KMS-11 (cell line): ENCODE measurements around the gene MUS81.
A peak's percentile ranks its signal among the peaks of the same experiment; 100 is the strongest.

Source experiments
- H2AFZ ChIP-seq: fragments of 200-600 bp; sonication (generic); 2 replicates; pipeline ENCODE4 v1.6.1; 2016; ENCODE audit warnings: antibody characterized with exemption, mixed run types, low read depth
- H3K27ac ChIP-seq: fragments of 200-600 bp; sonication (generic); 2 replicates; pipeline ENCODE4 v1.6.1; 2016; ENCODE audit warnings: mild to moderate bottlenecking, mixed run types
- H3K27me3 ChIP-seq: fragments of 200-600 bp; sonication (generic); 2 replicates; pipeline ENCODE4 v1.6.1; 2017; ENCODE audit warnings: mild to moderate bottlenecking, low read depth, mixed run types, moderate library complexity; ENCODE audit not compliant: insufficient read depth
- H3K36me3 ChIP-seq: fragments of 200-600 bp; sonication (generic); 2 replicates; pipeline ENCODE4 v1.6.1; 2017; ENCODE audit warnings: mild to moderate bottlenecking, mixed run types; ENCODE audit not compliant: insufficient read depth
- H3K4me1 ChIP-seq: fragments of 200-600 bp; sonication (generic); 2 replicates; pipeline ENCODE4 v1.6.1; 2016; ENCODE audit warnings: mild to moderate bottlenecking, low read depth, mixed run types; ENCODE audit not compliant: poor library complexity, severe bottlenecking
- H3K4me2 ChIP-seq: fragments of 200-600 bp; sonication (generic); 2 replicates; pipeline ENCODE4 v1.7.0; 2016; ENCODE audit warnings: mild to moderate bottlenecking, mixed run types
- H3K4me3 ChIP-seq: fragments of 200-600 bp; sonication (generic); IDR thresholded peaks from 2 replicates; pipeline ENCODE4 v1.6.1; 2017; ENCODE audit warnings: low read depth, low read length, mixed read lengths; ENCODE audit not compliant: insufficient read depth
- H3K79me2 ChIP-seq: fragments of 200-600 bp; sonication (generic); 2 replicates; pipeline ENCODE4 v1.6.1; 2016; ENCODE audit warnings: low read depth, mixed run types; ENCODE audit not compliant: insufficient read depth
- H3K9ac ChIP-seq: fragments of 200-600 bp; sonication (generic); 2 replicates; pipeline ENCODE4 v1.6.1; 2016; ENCODE audit warnings: mild to moderate bottlenecking, mixed run types
- H4K20me1 ChIP-seq: fragments of 200-600 bp; sonication (generic); 2 replicates; pipeline ENCODE4 v1.6.1; 2016; ENCODE audit warnings: mild to moderate bottlenecking, mixed run types; ENCODE audit not compliant: insufficient read depth
- TF ChIP-seq, protein P1 (sequence below): fragments of 200-600 bp; sonication (generic); conservative IDR thresholded peaks from 2 replicates; pipeline ENCODE4 v1.6.1; 2017; ENCODE audit warnings: low read depth, mild to moderate bottlenecking, antibody characterized with exemption, low read length, moderate library complexity, mixed read lengths

MUS81 gene

DNA sequence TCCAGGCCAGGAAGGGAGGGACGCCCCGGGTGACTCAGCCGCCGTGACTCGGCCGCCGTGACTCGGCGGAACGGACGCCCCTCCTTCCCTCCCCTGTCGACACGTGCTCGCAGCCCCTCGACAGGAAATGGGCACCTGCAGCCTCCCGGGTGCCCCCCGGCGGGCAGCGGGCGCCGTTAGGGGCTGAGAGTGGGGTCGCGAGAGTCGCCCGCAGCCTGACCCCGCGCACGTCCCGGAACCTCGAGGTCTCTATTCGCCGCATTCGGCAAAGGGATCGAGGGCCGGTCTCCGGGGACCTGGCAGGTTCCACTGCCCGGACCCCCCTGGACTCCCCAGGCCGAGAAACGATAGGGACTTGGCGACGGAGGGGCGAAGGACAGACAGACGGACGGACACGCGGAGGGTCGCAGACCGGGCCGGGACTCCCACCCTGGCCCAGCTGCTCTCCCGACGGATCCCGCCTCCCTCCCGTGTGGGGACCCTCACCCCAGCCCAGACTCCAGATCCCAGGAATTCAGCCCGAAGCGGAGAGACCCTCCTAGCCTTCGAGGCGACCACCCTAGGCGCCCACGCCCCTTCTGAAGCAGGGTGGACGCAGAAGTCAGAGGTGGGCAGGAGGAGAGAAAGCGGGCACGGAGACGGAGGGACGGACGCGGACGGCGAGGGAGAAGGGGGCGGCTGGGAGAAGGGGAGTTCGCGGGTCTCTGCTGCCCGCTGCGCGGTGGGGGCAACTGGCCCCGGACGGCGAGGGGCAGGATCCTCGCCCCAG is 39.3 kb downstream of the MUS81 start:
- TF ChIP-seq, protein P1, sequence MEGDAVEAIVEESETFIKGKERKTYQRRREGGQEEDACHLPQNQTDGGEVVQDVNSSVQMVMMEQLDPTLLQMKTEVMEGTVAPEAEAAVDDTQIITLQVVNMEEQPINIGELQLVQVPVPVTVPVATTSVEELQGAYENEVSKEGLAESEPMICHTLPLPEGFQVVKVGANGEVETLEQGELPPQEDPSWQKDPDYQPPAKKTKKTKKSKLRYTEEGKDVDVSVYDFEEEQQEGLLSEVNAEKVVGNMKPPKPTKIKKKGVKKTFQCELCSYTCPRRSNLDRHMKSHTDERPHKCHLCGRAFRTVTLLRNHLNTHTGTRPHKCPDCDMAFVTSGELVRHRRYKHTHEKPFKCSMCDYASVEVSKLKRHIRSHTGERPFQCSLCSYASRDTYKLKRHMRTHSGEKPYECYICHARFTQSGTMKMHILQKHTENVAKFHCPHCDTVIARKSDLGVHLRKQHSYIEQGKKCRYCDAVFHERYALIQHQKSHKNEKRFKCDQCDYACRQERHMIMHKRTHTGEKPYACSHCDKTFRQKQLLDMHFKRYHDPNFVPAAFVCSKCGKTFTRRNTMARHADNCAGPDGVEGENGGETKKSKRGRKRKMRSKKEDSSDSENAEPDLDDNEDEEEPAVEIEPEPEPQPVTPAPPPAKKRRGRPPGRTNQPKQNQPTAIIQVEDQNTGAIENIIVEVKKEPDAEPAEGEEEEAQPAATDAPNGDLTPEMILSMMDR = no peak
- Histone ChIP-seq H3K36me3 (no peaks in the 10 kb centered on the region), H3K4me2 (peak overlapping the region; percentile 93), H4K20me1 (no peaks in the 10 kb centered on the region), H3K9ac (peak overlapping the region; percentile 41; the same call in 1 of the 2 replicates), H3K79me2 (no peaks in the 10 kb centered on the region), H2AFZ (peak overlapping the region; percentile 61), H3K4me1 (peaks cover 40% of the 10 kb centered on the region), H3K27ac (no peak overlapping the region), H3K4me3 (no peak overlapping the region), H3K27me3 (no peaks in the 10 kb centered on the region)

- Histone ChIP-seq H3K4me3 (no peak within 1 kb of the TSS), H3K4me2 (peak within 1 kb of the TSS; percentile 93), H3K36me3 (no peaks in the 10 kb centered on the region), H3K27ac (peak within 1 kb of the TSS; percentile 81; the same call in 1 of the 2 replicates), H3K27me3 (no peaks in the 10 kb centered on the region), H4K20me1 (no peaks in the 10 kb centered on the region), H2AFZ (peak within 1 kb of the TSS; percentile 61), H3K79me2 (no peaks in the 10 kb centered on the region), H3K4me1 (peaks cover 40% of the 10 kb centered on the region), H3K9ac (peak within 1 kb of the TSS; percentile 41; the same call in 1 of the 2 replicates)
- TF ChIP-seq, protein P1 = no peak
Observed at GRCh38 chr11:65900125-65900898, 40.1 kb downstream of the MUS81 start, which contains the start of gene FOSL1. Gene FOSL1 (minus strand): TSS chr11:65900388. CDS start chr11:65900339, 49 bp downstream.

DNA sequence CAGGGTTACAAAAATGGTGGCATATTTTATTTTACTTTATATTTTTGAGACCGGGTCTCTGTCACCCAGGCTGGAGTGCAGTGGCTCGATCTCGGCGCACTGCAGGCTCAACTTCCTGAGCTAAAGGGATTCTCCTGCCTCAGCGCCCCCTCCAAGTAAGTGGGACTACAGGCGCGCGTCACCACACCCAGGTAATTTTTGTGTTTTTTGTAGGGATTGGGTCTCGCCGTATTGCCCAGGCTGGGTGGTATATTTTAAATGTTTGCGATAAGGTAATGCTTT is 40.6 kb downstream of the MUS81 start:
- Histone ChIP-seq H3K4me1 (peaks cover 40% of the 10 kb centered on the region), H3K4me2 (peak overlapping the region; percentile 93), H4K20me1 (no peaks in the 10 kb centered on the region), H3K9ac (no peak overlapping the region), H3K27me3 (no peaks in the 10 kb centered on the region), H3K36me3 (no peaks in the 10 kb centered on the region), H3K4me3 (no peak overlapping the region), H3K79me2 (no peaks in the 10 kb centered on the region), H3K27ac (peak overlapping the region; percentile 81; the same call in 1 of the 2 replicates), H2AFZ (peak overlapping the region; percentile 61; the same call in 1 of the 2 replicates)
- TF ChIP-seq, protein P1 = no peak

GRCh38 chr11:65903068-65903481 is 42.8 kb downstream of the MUS81 start:
- H3K79me2 ChIP-seq = no peaks in the 10 kb centered on the region

More at GRCh38 chr11:65903068-65903481, 42.8 kb downstream of the MUS81 start:
- no peaks in the 10 kb centered on the region for H4K20me1 ChIP-seq
- H3K36me3 ChIP-seq = no peaks in the 10 kb centered on the region
- no peaks in the 10 kb centered on the region for H3K27me3 ChIP-seq
- peak overlapping the region; percentile 81 for H3K27ac ChIP-seq
- peaks cover 40% of the 10 kb centered on the region for H3K4me1 ChIP-seq
- TF ChIP-seq, protein P1 = no peak
- H3K4me3 ChIP-seq = no peak overlapping the region
- peak overlapping the region; percentile 93; the same call in 1 of the 2 replicates for H3K4me2 ChIP-seq
- peak overlapping the region; percentile 36; the same call in 1 of the 2 replicates for H3K9ac ChIP-seq
- peak overlapping the region; percentile 68 for H2AFZ ChIP-seq
